Peyer's patch (tissue), 4 donors: ENCODE results near the gene NOL6. TPM values are rescaled to one million over a fixed set of nuclear protein-coding genes. Genes with fewer than 3 reads are reported as not detected.

Source experiments
- DNase-seq, 3 donors: peaks; one replicate each; pipeline ENCODE4 v3.0.0-alpha.2; 2017 to 2019
- H3K27ac ChIP-seq, 4 donors: fragments of 200-600 bp; sonication (generic); one replicate each; pipeline ENCODE4 v1.5.1; 2016 to 2019
- H3K27me3 ChIP-seq, 2 donors: fragments of 200-600 bp; sonication (generic); one replicate each; pipeline ENCODE4 v1.5.1; 2019
- H3K36me3 ChIP-seq, 3 donors: fragments of 200-600 bp; sonication (generic); one replicate each; pipeline ENCODE4 v1.5.1; 2016 to 2019
- H3K4me1 ChIP-seq, 4 donors: fragments of 200-600 bp; sonication (generic); one replicate each; pipeline ENCODE4 v1.5.1; 2016 to 2019
- H3K4me3 ChIP-seq, 4 donors: fragments of 200-600 bp; sonication (generic); 1 replicate in 3 of 4; 2 replicates in 1 of 4; pipeline ENCODE4 v1.5.1; 2016 to 2019; ENCODE audit warnings: mild to moderate bottlenecking in 1 of 4
- H3K9me3 ChIP-seq, 4 donors: fragments of 200-600 bp; sonication (generic); one replicate each; pipeline ENCODE4 v1.5.1; 2016 to 2019; ENCODE audit warnings: mild to moderate bottlenecking in 1 of 4
- CTCF ChIP-seq, 6 experiments: fragments of 450-650 bp in 4 of 6; fragments of 200-600 bp in 2 of 6; sonication (generic) in 1 of 6; IDR thresholded peaks; one replicate each; pipeline ENCODE4 v1.5.1; 2017 to 2019; ENCODE audit warnings: antibody characterized with exemption in 6 of 6, mild to moderate bottlenecking in 3 of 6, moderate library complexity in 1 of 6
- POLR2A ChIP-seq, 2 donors: fragments of 450-650 bp; IDR thresholded peaks; one replicate each; pipeline ENCODE4 v1.5.1; 2017; ENCODE audit warnings: antibody characterized with exemption in 2 of 2, mild to moderate bottlenecking in 2 of 2, moderate library complexity in 2 of 2
- total RNA-seq, 4 donors: library from RNA; depleted of rRNA; stranded (reverse); fragments of >200 nt; gene quantifications; one replicate each; pipeline ENCODE4 v1.1.0, GENCODE V29; 2016

The NOL6 gene
- total RNA-seq, 4 donors from 2014 or later = 14.5 to 26.4 (median 18.4) TPM

GRCh38 chr9:33480976-33481375, 7.3 kb upstream of the NOL6 start:
- no peak for TF ChIP-seq CTCF (IDR thresholded peaks at IDR 0.05)
- TF ChIP-seq POLR2A (IDR thresholded peaks at IDR 0.05) = no peak
- no peaks in the 10 kb centered on the region for H3K36me3 ChIP-seq
- H3K4me3 ChIP-seq = no peak overlapping the region
- no peaks in the 10 kb centered on the region for H3K9me3 ChIP-seq
- H3K4me1 ChIP-seq = no peaks in the 10 kb centered on the region
- DNase-seq = no peak
- no peak overlapping the region for H3K27ac ChIP-seq
- no peaks in the 10 kb centered on the region for H3K27me3 ChIP-seq

GRCh38 chr9:33480106-33480505, 6.4 kb upstream of the NOL6 start:
- no peak for DNase-seq
- Histone ChIP-seq H3K9me3 (no peaks in the 10 kb centered on the region), H3K36me3 (no peaks in the 10 kb centered on the region), H3K4me1 (no peaks in the 10 kb centered on the region), H3K27ac (no peak overlapping the region), H3K27me3 (no peaks in the 10 kb centered on the region), H3K4me3 (no peak overlapping the region)
- no peak for TF ChIP-seq CTCF (IDR thresholded peaks at IDR 0.05)
- no peak for TF ChIP-seq POLR2A (IDR thresholded peaks at IDR 0.05)

GRCh38 chr9:33476503-33476902, 2.8 kb upstream of the NOL6 start:
- Histone ChIP-seq H3K9me3 (no peaks in the 10 kb centered on the region), H3K4me1 (peaks cover 0 to 16% (median 8%) of the 10 kb centered on the region in 4 donors), H3K4me3 (no peak overlapping the region), H3K36me3 (peaks cover 0 to 7% (median 0%) of the 10 kb centered on the region in 3 donors), H3K27ac (no peak overlapping the region), H3K27me3 (no peaks in the 10 kb centered on the region)
- DNase-seq = no peak
- TF ChIP-seq POLR2A (IDR thresholded peaks at IDR 0.05) (no peak), CTCF (IDR thresholded peaks at IDR 0.05) (no peak)

GRCh38 chr9:33475357-33475756, 1.6 kb upstream of the NOL6 start:
- Histone ChIP-seq H3K36me3 (peaks cover 0 to 18% (median 0%) of the 10 kb centered on the region in 3 donors), H3K4me1 (peaks cover 0 to 16% (median 8%) of the 10 kb centered on the region in 4 donors), H3K27me3 (no peaks in the 10 kb centered on the region), H3K27ac (no peak overlapping the region), H3K9me3 (no peaks in the 10 kb centered on the region), H3K4me3 (no peak overlapping the region)
- no peak for DNase-seq
- no peak for TF ChIP-seq CTCF (IDR thresholded peaks at IDR 0.05)
- TF ChIP-seq POLR2A (IDR thresholded peaks at IDR 0.05) = no peak

- TF ChIP-seq POLR2A (IDR thresholded peaks at IDR 0.05) (no peak), CTCF (IDR thresholded peaks at IDR 0.05) (no peak)
- no peaks in the 10 kb centered on the region for H3K9me3 ChIP-seq
Measured at GRCh38 chr9:33472881-33473615, 676 bp downstream of the NOL6 start.

More at GRCh38 chr9:33472881-33473615, 676 bp downstream of the NOL6 start:
- peak overlapping the region; percentile 51 to 67 (median 55) for H3K27ac ChIP-seq
- peaks cover 0 to 16% (median 8%) of the 10 kb centered on the region in 4 donors for H3K4me1 ChIP-seq
- peak overlapping the region; percentile 76 to 83 (median 80) for H3K4me3 ChIP-seq
- no peaks in the 10 kb centered on the region for H3K27me3 ChIP-seq
- peak in 1 of 3 donors; percentile 41 for DNase-seq
- peaks cover 0 to 41% (median 0%) of the 10 kb centered on the region in 3 donors for H3K36me3 ChIP-seq
